Measurements from ENCODE around the gene IGSF8.
A peak's percentile ranks its signal among the peaks of the same experiment; 100 is the strongest.

IGSF8 gene

DNA sequence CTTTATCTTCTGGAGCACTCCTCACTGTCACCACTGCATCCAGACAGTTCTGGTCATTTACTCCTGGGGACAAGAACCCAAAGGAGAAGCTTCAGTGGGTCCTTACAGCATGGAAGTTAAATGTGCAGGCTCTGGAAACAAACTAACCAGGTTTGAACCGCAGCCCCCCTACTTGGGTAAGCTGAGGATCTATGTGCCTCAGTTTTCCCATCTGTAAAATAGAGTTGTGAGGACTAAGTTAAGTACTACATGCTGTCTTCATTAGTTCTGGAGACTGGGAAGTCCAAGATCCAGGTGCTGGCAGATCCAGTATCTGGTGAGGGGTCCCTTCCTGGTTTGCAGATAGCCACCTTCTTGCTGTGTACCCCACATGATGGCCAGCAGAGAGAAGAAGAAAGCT, 9.1 kb upstream of the IGSF8 start:
- Mint-ChIP-seq H3K27ac (no peak overlapping the region), H3K9me3 (no peaks in the 10 kb centered on the region), H3K4me3 (no peak overlapping the region), H3K36me3 (ENCODE audit: low read depth) (no peaks in the 10 kb centered on the region), H3K4me1 (peaks cover 80% of the 10 kb centered on the region), H3K27me3 (ENCODE audit: low read depth, poor library complexity) (peaks cover 16% of the 10 kb centered on the region)
- TF ChIP-seq, protein P1, sequence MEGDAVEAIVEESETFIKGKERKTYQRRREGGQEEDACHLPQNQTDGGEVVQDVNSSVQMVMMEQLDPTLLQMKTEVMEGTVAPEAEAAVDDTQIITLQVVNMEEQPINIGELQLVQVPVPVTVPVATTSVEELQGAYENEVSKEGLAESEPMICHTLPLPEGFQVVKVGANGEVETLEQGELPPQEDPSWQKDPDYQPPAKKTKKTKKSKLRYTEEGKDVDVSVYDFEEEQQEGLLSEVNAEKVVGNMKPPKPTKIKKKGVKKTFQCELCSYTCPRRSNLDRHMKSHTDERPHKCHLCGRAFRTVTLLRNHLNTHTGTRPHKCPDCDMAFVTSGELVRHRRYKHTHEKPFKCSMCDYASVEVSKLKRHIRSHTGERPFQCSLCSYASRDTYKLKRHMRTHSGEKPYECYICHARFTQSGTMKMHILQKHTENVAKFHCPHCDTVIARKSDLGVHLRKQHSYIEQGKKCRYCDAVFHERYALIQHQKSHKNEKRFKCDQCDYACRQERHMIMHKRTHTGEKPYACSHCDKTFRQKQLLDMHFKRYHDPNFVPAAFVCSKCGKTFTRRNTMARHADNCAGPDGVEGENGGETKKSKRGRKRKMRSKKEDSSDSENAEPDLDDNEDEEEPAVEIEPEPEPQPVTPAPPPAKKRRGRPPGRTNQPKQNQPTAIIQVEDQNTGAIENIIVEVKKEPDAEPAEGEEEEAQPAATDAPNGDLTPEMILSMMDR (IDR thresholded peaks at IDR 0.05), result no peak
- no peak for DNase-seq

DNA sequence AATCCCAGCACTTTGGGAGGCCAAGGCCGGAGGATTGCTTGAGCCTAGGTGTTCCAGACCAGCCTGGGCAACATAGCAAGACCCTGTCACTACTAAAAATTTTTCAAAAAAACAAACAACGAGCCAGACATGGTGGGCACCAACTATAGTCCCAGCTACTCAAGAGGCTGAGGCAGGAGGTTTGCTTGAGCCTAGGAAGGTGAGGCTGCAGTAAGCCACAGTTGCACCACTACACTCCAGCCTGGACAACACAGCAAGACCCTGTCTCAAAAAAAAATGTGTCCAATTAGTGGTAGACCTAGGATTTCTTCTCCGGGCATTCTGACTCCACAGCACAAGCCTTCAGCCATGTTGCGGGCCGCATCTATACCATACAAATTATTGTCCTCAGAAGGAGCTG, 6.7 kb upstream of the IGSF8 start:
- no peak for DNase-seq
- H3K9me3 Mint-ChIP-seq, result no peaks in the 10 kb centered on the region
- peaks cover 81% of the 10 kb centered on the region for H3K4me1 Mint-ChIP-seq

DNA sequence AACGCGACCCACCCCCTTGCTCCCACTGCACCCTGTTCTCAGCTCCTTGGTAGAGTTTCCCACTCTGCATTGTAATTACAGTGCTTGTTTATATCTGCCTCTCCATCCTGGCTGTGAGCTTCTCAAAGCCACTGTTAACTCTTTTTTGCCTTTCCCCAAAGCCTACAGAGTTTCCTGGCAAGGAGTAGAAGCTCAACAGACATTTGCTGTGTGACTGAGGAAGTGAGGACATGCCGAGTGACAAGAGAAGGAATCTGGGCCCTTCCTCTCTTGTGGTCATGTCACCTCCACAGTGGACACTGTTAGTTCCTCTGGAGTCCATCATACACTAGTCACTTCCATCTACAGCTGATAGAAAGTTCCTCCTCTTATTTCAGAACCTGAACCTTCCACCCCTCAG, 6.1 kb upstream of the IGSF8 start:
- Mint-ChIP-seq H3K27ac (peak overlapping the region; percentile 24), H3K4me1 (peaks cover 77% of the 10 kb centered on the region), H3K36me3 (ENCODE audit: low read depth) (no peaks in the 10 kb centered on the region), H3K4me3 (no peak overlapping the region), H3K27me3 (ENCODE audit: low read depth, poor library complexity) (peaks cover 15% of the 10 kb centered on the region), H3K9me3 (no peaks in the 10 kb centered on the region)
- no peak for DNase-seq
- TF ChIP-seq, protein P1 (IDR thresholded peaks at IDR 0.05), result no peak

More for the DNA sequence above, 6.7 kb upstream of the IGSF8 start:
- no peak overlapping the region for H3K27ac Mint-ChIP-seq
- TF ChIP-seq, protein P1 (IDR thresholded peaks at IDR 0.05), result no peak
- no peak overlapping the region for H3K4me3 Mint-ChIP-seq
- no peaks in the 10 kb centered on the region for H3K36me3 Mint-ChIP-seq (ENCODE audit: low read depth)
- peaks cover 12% of the 10 kb centered on the region for H3K27me3 Mint-ChIP-seq (ENCODE audit: low read depth, poor library complexity)

DNA sequence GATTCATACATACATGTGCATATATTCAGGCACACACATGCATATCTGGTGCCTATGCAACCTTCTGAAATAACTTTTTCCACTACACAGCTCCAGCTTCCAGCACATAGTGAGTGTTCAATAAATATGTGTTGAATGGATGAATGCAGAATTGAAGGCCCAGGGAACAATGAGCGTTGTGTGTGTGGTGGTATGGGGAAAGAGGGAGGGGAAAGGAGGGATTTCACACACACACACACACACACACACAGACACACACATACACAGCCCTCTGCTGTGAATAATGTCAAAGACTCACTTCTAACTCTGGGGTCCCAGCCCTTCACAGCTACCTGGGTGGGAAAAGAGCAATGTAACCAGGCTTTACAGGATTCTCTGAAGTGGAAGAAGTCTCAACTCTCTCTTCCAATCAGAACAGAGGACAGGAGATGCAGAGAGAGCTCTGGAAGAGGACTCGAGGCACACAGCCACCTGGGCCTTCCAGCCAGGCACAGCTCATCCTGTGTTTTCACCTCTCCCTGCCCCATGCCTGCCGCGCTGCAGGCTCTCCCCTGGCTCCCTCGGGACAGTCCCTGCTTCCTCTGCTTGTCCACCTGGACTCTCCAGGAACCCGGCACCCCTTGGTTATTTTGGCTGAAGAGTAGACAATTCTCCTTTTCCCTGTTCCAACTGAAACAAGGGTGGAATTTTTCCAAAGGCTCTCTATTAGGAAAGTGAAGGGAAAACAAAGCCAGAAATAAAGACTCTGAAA, 5.4 kb upstream of the IGSF8 start:
- Mint-ChIP-seq H3K27me3 (ENCODE audit: low read depth, poor library complexity) (peaks cover 16% of the 10 kb centered on the region), H3K4me1 (peaks cover 76% of the 10 kb centered on the region), H3K4me3 (no peak overlapping the region), H3K27ac (no peak overlapping the region), H3K9me3 (no peaks in the 10 kb centered on the region), H3K36me3 (ENCODE audit: low read depth) (no peaks in the 10 kb centered on the region)
- no peak for DNase-seq
- TF ChIP-seq, protein P1 (IDR thresholded peaks at IDR 0.05), result no peak

DNA sequence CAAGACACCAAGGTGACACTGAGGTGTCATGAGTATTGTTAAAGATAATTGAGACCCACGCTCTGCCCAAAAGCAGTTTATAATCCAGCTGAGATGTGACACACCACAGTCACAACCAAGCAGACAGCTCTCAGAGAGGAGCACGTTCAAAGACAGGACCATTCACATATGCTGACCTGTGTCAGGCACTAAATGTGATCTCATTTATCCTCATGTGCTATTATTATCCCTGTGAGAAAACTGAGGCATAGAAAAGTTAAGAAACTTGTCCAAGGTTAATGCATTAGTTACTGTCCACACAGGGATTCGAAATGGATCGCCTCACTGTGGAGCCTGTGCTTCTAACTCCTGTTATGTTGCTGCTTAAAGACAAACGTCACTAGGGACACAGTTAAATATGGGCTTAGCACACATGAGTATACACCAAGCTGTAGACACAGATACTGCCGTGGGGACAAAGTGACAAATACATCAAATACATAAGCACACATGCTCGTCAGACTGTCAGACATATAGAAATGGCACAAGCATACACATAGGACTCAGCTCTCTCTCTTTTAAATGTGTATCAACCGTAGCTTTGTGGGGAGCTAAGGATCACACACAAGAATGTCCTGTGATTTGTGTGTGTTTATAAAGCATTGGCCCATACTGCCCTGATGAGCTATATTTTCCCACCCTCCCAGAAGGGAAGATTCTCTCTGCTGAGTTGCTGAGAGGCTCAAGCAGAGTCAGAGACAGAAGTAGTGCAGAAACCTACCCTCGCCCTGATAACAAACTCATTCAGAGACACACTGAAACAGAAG, 3.5 kb upstream of the IGSF8 start:
- Mint-ChIP-seq H3K27ac (no peak overlapping the region), H3K9me3 (no peaks in the 10 kb centered on the region), H3K36me3 (ENCODE audit: low read depth) (no peaks in the 10 kb centered on the region), H3K4me1 (peaks cover 72% of the 10 kb centered on the region), H3K4me3 (no peak overlapping the region), H3K27me3 (ENCODE audit: low read depth, poor library complexity) (peaks cover 26% of the 10 kb centered on the region)
- TF ChIP-seq, protein P1 (IDR thresholded peaks at IDR 0.05), result no peak
- no peak for DNase-seq

Data from nephron progenitor cell (in vitro differentiated cells).